Measurements from ENCODE around the gene DYNLT1. TPM values are rescaled to one million over a fixed set of nuclear protein-coding genes. Genes with fewer than 3 reads are reported as not detected.

The DYNLT1 gene
- total RNA-seq, 4 donors from 2014 or later: 78.7 to 107 (median 87.4) TPM

DNA sequence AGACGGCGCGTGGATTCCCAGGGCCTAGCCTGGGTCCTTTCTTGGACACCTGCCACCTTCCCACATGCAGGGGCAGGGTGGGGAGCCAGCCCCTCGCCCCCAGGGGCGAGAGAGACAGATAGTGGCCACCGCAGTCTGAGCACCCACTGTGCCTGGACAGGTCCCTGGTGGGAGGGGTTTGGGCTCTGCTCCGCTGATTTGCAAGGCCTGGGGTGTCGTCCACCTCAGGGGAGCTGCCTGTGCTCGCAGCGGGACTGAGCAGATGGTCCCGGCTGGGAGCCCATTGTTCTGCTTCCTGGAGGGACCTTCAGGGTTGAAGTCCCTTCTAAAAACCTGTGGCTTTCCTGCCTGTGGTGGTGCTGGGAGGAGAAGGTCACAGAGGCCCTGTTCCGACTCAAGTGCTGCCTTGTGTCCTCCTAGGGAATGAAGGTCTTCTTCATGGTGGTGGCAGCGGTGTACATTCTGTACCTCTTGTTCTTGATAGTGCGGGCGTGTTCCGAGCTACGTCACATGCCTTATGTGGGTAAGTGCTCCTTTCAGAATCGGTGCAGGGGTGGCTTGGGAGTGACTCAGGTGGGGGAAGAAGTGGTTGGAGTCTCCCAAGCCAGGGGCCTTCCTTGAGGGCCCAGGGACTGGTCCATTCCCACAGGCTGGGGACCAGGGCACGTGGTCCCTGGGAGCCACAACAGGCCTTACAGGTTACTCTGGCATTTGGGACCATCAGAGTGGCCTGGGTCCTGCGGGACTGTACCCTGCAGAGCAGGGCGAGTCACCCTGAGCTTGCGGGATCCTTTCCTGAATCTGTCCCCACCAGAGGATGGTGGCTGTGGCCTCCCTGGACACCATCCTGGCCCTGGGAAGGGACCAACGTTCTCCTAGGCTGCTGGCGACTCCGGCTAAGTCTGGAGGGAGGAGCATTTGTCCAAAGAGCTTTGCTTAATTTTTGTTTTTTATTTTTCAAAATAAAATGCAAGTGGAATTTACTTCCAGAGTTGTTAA lies 19.6 kb downstream of the DYNLT1 start:
- 95 to 97% methylated on average over 10 to 17 of the region's 25 CpGs for WGBS, 2 donors
- H3K27ac ChIP-seq: no peak overlapping the region
- TF ChIP-seq CTCF (IDR thresholded peaks at IDR 0.05): no peak
- TF ChIP-seq POLR2A (IDR thresholded peaks at IDR 0.05): no peak
- peaks cover 9 to 95% (median 15%) of the 10 kb centered on the region in 3 donors for H3K36me3 ChIP-seq
- intact Hi-C loops (cut with DNase I): no loop called here
- H3K4me3 ChIP-seq: no peak overlapping the region
- no peaks in the 10 kb centered on the region for H3K9me3 ChIP-seq
- no peaks in the 10 kb centered on the region for H3K27me3 ChIP-seq
- DNase-seq: no peak
- H3K4me1 ChIP-seq: no peaks in the 10 kb centered on the region

- TF ChIP-seq CTCF (IDR thresholded peaks at IDR 0.05) (no peak), POLR2A (IDR thresholded peaks at IDR 0.05) (no peak)
- H3K4me1 ChIP-seq: no peaks in the 10 kb centered on the region
- intact Hi-C loops (cut with DNase I): no loop called here
- no peaks in the 10 kb centered on the region for H3K9me3 ChIP-seq
- H3K4me3 ChIP-seq: no peak overlapping the region
- no peaks in the 10 kb centered on the region for H3K27me3 ChIP-seq
- DNase-seq: no peak
- no peak overlapping the region for H3K27ac ChIP-seq
- peaks cover 9 to 91% (median 10%) of the 10 kb centered on the region in 3 donors for H3K36me3 ChIP-seq
- 76 to 84% methylated on average over 9 to 10 of the region's 10 CpGs for WGBS, 2 donors
These were observed 21.9 kb downstream of the DYNLT1 start for GRCh38 chr6:158622545-158623190.

- intact Hi-C loops (cut with DNase I): no loop called here
- no peak overlapping the region for H3K4me3 ChIP-seq
- no peak for TF ChIP-seq POLR2A (IDR thresholded peaks at IDR 0.05)
- TF ChIP-seq CTCF (IDR thresholded peaks at IDR 0.05): no peak
- 87 to 88% methylated on average over 14 to 19 of the region's 25 CpGs for WGBS, 2 donors
- DNase-seq: no peak
- no peak overlapping the region for H3K27ac ChIP-seq
- no peaks in the 10 kb centered on the region for H3K27me3 ChIP-seq
- H3K4me1 ChIP-seq: no peaks in the 10 kb centered on the region
- H3K9me3 ChIP-seq: no peaks in the 10 kb centered on the region
- peaks cover 9 to 86% (median 10%) of the 10 kb centered on the region in 3 donors for H3K36me3 ChIP-seq
These were observed 22.6 kb downstream of the DYNLT1 start for GRCh38 chr6:158621694-158622544.

DNA sequence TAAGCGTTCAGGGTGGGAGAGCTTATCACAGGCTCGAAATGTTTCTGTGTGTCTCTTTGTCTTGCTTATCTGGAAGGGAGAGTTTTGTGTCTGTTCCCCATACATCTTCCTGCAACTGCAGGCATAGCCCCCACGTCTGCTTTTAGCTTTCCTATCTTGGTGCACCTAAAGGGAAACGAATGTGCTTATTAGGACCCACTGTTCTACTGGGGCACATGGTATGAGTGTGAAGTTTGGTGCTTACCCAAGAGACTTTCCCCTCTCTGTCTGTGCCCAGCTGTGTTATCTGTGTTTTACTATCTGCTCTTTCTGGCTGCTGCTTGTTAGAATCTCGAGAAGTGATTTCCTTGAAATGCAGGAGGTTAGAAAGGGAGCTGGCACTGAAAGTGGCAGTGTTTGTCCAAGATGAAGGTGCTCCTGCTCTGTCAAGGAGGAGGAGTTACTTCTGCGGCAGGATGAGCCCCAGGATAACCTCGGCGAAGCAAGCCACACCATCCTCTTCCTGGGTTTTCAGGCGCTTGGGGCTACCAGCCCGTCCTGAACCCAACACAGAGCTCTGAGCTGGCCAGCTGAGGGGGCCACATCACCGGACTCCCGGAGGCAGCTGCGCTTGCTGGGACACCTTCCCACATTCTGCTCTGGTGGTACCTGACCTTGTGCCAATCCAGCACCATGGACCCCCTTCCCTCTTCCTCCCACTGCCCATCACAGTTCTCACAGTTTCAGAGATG lies 23.4 kb downstream of the DYNLT1 start:
- peaks cover 8 to 80% (median 9%) of the 10 kb centered on the region in 3 donors for H3K36me3 ChIP-seq
- no peaks in the 10 kb centered on the region for H3K27me3 ChIP-seq
- no peak overlapping the region for H3K4me3 ChIP-seq
- DNase-seq: no peak
- no peaks in the 10 kb centered on the region for H3K9me3 ChIP-seq
- WGBS, 2 donors: 78 to 88% methylated on average over 4 to 11 of the region's 13 CpGs
- TF ChIP-seq POLR2A (IDR thresholded peaks at IDR 0.05) (no peak), CTCF (IDR thresholded peaks at IDR 0.05) (no peak)
- no peaks in the 10 kb centered on the region for H3K4me1 ChIP-seq
- H3K27ac ChIP-seq: no peak overlapping the region
- intact Hi-C loops (cut with DNase I): no loop called here
